22Rv1 (cell line): ENCODE results near the gene CCNF.

ENCODE experiments used
- ZFX ChIP-seq: fragments of 450-650 bp; IDR thresholded peaks from 2 replicates; pipeline ENCODE4 v1.6.1; 2017; ENCODE audit warnings: antibody characterized with exemption, borderline replicate concordance
- TF ChIP-seq, protein P1 (sequence below): fragments of 450-650 bp; IDR thresholded peaks from 2 replicates; pipeline ENCODE4 v1.5.1; 2017; ENCODE audit warnings: mild to moderate bottlenecking

DNA sequence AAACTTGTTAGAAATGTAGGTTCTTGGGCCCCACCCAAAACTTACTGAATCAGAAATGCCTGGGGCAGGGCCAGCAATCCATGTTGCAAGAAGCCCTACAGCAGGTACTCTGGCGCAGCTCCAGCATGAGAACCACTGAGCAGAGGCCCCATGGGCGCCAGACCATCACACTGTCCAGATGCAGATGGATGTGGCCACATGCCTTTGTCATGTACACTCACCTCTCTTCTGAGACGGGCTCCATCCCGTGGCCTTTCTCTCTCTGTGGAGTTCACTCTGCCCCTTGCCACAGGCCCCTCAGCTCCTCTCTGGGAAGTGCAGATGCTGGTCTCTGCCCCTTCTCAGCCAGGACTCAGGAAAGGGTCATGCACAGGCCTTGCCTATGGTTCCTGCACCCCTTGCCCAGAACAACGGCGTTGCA, 2.3 kb upstream of the CCNF start:
- TF ChIP-seq, protein P1, sequence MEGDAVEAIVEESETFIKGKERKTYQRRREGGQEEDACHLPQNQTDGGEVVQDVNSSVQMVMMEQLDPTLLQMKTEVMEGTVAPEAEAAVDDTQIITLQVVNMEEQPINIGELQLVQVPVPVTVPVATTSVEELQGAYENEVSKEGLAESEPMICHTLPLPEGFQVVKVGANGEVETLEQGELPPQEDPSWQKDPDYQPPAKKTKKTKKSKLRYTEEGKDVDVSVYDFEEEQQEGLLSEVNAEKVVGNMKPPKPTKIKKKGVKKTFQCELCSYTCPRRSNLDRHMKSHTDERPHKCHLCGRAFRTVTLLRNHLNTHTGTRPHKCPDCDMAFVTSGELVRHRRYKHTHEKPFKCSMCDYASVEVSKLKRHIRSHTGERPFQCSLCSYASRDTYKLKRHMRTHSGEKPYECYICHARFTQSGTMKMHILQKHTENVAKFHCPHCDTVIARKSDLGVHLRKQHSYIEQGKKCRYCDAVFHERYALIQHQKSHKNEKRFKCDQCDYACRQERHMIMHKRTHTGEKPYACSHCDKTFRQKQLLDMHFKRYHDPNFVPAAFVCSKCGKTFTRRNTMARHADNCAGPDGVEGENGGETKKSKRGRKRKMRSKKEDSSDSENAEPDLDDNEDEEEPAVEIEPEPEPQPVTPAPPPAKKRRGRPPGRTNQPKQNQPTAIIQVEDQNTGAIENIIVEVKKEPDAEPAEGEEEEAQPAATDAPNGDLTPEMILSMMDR, result no peak
- no peak for TF ChIP-seq ZFX
